IgD-negative memory B cell (primary cell): ENCODE measurements around the gene TMEM87A. TPM values are rescaled to one million over a fixed set of nuclear protein-coding genes. Genes with fewer than 3 reads are reported as not detected.
"Not testable (repeated sequence)": the region's sequence is repeated elsewhere in the genome, so short reads cannot be mapped to it uniquely, and the experiment has no call there.

Experiments
- H3K27ac Mint-ChIP-seq, 3 donors: one replicate each; pipeline ENCODE4 v1.8.0; 2020 to 2022; ENCODE audit warnings: mild to moderate bottlenecking in 3 of 3, mixed read lengths in 3 of 3, moderate library complexity in 1 of 3
- H3K27me3 Mint-ChIP-seq: one replicate; pipeline ENCODE4 v1.8.0; 2021; ENCODE audit warnings: mixed read lengths
- H3K36me3 Mint-ChIP-seq: one replicate; pipeline ENCODE4 v1.8.0; 2020; ENCODE audit warnings: mild to moderate bottlenecking, mixed read lengths
- H3K4me1 Mint-ChIP-seq, 3 donors: one replicate each; pipeline ENCODE4 v1.8.0; 2020 to 2022; ENCODE audit warnings: mixed read lengths in 3 of 3, mild to moderate bottlenecking in 1 of 3
- H3K4me3 Mint-ChIP-seq, 4 donors: one replicate each; pipeline ENCODE4 v1.8.0; 2020 to 2022; ENCODE audit warnings: mild to moderate bottlenecking in 4 of 4, mixed read lengths in 4 of 4, moderate library complexity in 3 of 4
- H3K9me3 Mint-ChIP-seq, 3 donors: one replicate each; pipeline ENCODE4 v1.8.0; 2020 to 2021; ENCODE audit warnings: mixed read lengths in 3 of 3, mild to moderate bottlenecking in 1 of 3
- polyA plus RNA-seq: library from polyadenylated mRNA; unstranded; fragments of 300-500 nt; fragmentation: Illumina TruSeq; gene quantifications from one replicate; pipeline ENCODE4 v1.2.3, GENCODE V29; 2021

The TMEM87A gene, protein sequence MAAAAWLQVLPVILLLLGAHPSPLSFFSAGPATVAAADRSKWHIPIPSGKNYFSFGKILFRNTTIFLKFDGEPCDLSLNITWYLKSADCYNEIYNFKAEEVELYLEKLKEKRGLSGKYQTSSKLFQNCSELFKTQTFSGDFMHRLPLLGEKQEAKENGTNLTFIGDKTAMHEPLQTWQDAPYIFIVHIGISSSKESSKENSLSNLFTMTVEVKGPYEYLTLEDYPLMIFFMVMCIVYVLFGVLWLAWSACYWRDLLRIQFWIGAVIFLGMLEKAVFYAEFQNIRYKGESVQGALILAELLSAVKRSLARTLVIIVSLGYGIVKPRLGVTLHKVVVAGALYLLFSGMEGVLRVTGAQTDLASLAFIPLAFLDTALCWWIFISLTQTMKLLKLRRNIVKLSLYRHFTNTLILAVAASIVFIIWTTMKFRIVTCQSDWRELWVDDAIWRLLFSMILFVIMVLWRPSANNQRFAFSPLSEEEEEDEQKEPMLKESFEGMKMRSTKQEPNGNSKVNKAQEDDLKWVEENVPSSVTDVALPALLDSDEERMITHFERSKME
- 39.2 TPM for polyA plus RNA-seq

DNA sequence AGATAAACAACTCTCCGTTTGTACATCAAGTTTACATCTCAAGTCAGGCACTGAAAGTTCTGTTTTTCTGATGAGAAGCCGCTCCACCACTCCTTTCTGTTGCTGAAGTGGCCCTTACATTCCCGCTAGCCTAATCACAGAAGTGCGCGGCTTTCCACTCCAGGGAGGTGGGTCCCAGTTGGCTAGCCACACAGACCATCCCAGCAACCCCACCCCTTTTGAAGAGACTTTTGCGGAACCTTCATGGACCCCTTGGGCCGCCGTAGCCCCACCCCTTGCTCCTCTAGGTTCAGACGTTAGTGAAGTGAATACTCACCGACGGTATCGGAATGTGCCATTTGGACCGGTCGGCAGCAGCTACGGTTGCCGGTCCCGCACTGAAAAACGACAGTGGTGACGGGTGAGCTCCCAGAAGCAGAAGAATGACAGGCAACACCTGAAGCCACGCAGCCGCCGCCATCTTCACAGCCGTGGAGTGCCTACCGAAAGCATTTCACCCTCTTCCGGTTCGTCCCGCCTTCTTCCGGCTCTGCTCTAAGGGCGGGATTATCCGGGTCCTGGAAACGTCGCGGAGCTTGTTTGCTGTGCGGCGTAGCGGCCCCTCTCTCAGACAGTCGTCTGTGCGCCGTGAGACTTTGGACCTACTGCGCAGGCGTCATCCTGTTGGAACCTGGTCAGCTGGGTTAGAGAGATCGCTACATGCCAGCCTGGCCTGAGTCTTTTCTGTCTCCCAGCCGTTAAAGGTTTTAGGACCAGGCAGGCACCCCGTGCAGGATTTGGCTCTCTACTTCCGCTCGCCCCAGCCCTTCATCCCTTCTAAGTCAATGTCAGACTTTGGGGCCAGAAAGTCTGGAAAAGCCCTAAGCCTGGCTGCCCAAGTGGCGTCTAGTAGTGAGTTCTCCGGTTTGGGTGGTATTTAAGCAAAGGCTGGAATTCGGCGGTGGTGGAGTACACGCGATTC, at the start of gene TMEM87A, which contains the start of gene GANC:
TSS of gene TMEM87A (minus strand) at position 495 of the 961 bp plus-strand sequence. CDS start at position 460, 35 bp downstream.
TSS of gene GANC (plus strand) at position 263 of the 961 bp plus-strand sequence. CDS start 1,281 bp downstream, outside the sequence.
- H3K27ac Mint-ChIP-seq = peak within 1 kb of the TSS; percentile 97 to 99 (median 99)
- no peaks in the 10 kb centered on the region for H3K9me3 Mint-ChIP-seq
- H3K4me1 Mint-ChIP-seq = peaks cover 31 to 45% (median 38%) of the 10 kb centered on the region in 3 donors
- no peaks in the 10 kb centered on the region for H3K27me3 Mint-ChIP-seq
- H3K36me3 Mint-ChIP-seq = peaks cover 4% of the 10 kb centered on the region
- H3K4me3 Mint-ChIP-seq = peak within 1 kb of the TSS; percentile 90 to 100 (median 100)

DNA sequence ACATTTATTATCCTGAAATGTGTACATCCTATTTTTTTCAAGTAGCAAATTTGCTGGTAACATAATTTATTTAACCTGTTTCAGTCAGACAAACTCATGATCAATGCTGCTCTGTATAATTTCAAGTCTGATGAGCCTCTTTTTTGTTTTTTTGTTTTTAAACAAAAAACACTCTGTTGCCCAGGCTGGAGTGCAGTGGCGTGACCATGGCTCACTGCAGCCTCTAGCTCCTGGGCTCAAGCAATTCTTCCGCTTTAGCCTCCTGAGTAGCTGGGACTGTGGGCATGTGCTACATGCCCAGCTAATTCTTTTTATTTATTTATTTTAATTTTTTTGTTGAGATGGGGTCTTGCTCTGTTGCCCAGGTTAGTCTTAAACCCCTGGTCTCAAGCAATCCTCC, 46.0 kb upstream of the TMEM87A start:
- Mint-ChIP-seq H3K9me3 (no peaks in the 10 kb centered on the region), H3K36me3 (peaks cover 14% of the 10 kb centered on the region), H3K4me3 (no peak overlapping the region)

DNA sequence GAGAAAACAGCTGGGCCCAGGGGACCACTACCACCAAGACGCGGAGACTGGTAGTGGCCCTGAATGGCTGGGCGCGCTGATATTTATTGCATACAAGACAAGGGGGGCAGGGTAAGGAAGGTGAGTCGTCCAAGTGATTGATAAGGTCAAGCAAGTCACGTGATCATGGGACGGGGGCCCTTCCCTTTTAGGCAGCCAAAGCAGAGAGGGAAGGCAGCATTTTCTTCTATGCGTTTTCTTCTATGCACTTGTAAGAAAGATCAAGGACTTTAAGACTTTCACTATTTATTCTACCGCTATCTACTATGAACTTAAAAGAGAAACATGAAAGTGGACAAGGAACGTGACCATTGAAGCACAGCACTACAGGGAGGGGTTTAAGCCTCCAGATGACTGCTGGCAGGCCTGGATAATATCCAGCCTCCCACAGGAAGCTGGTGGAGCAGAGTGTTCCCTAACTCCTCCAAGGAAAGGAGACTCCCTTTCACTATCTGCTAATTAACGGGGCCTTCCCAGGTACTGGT, 43.1 kb upstream of the TMEM87A start:
- H3K9me3 Mint-ChIP-seq, H3K27me3 Mint-ChIP-seq, H3K4me3 Mint-ChIP-seq, H3K27ac Mint-ChIP-seq, H3K4me1 Mint-ChIP-seq: not testable (repeated sequence)
- H3K36me3 Mint-ChIP-seq = peaks cover 15% of the 10 kb centered on the region

More for the DNA sequence above, 46.0 kb upstream of the TMEM87A start:
- Mint-ChIP-seq H3K27me3 (no peaks in the 10 kb centered on the region), H3K4me1 (peaks cover 0 to 4% (median 2%) of the 10 kb centered on the region in 3 donors), H3K27ac (no peak overlapping the region)

DNA sequence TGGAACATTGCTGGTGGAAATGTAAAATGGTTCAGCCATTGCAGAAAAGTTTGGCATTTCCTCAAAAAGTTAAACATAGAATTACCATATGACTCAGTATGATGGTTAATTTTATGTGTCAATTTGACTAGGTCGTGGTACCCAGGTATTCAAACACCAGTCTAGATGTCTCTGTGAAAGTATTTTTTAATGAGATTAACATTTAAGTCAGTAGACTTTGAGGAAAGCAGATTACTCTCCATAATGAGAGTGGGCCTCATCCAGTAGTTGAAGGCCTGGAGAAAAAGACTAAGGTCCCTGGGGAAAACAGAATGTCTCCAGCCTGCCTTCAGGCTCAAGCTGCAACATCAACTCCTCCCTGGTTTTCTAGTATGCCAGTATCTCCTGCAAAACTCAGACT, 42.3 kb upstream of the TMEM87A start:
- no peaks in the 10 kb centered on the region for H3K27me3 Mint-ChIP-seq
- no peak overlapping the region for H3K4me3 Mint-ChIP-seq
- peaks cover 0 to 4% (median 2%) of the 10 kb centered on the region in 3 donors for H3K4me1 Mint-ChIP-seq
- peaks cover 15% of the 10 kb centered on the region for H3K36me3 Mint-ChIP-seq
- H3K27ac Mint-ChIP-seq = no peak overlapping the region
- no peaks in the 10 kb centered on the region for H3K9me3 Mint-ChIP-seq

DNA sequence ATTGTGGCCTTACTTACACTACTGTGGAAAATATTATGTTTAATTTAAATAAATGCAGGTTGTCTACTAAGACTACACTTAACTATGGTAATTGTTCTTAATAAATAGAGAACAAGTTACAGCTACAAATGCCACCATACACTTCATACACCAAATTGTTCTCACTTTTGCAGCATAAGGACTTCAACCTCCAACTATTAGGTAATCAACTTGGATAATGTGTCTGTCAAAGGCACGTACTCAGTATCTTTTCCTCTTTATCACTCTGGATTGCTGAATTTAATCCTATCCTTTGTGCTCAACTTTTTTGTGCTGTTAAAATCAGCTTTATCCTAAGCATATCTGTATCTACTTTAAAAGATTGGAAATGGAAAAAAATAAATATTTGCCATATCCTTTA, 41.6 kb upstream of the TMEM87A start:
- Mint-ChIP-seq H3K4me3 (no peak overlapping the region), H3K4me1 (peaks cover 0 to 4% (median 2%) of the 10 kb centered on the region in 3 donors), H3K9me3 (no peaks in the 10 kb centered on the region), H3K27me3 (no peaks in the 10 kb centered on the region), H3K27ac (no peak overlapping the region), H3K36me3 (peaks cover 15% of the 10 kb centered on the region)

DNA sequence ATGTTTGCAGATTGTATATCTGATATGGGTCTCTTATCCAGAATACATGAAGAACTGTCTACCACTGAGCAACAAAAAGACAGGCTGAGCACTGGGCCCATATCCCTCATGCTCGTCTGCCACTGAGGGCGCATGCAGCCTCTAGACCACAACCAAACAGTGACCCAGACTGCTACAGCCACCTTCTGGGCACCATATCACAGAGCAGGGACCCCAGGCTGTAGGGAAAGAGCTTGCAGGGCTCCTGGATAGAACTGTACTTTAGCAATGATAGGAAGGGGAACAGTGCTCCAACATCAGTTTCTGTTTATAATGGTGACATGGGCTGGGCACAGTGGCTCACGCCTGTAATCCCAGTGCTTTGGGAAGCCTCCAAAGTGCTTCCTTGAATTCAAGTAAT, 40.2 kb upstream of the TMEM87A start:
- no peak overlapping the region for H3K27ac Mint-ChIP-seq

DNA sequence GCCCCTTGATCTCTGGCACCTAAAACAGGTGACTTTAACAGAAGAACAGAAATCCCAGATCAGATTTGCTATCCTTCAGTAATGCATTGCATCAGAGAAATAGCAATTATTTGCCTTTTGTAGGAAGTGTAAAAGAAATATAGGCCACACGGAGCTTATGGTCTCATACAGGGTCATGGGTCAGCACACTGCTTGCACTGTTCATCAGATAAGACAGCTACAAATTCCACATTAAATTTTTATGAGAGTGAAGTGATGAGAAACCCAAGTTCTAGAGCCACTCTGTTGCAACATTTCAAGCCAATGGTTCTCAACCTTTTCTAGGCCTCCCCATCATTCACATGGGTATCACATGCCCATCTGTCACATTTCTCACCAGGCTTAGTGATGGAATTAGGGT, 33.4 kb upstream of the TMEM87A start:
- no peaks in the 10 kb centered on the region for H3K4me1 Mint-ChIP-seq

More for the DNA sequence above, 40.2 kb upstream of the TMEM87A start:
- Mint-ChIP-seq H3K4me1 (peaks cover 0 to 4% (median 0%) of the 10 kb centered on the region in 3 donors), H3K9me3 (no peaks in the 10 kb centered on the region), H3K36me3 (peaks cover 17% of the 10 kb centered on the region), H3K27me3 (no peaks in the 10 kb centered on the region), H3K4me3 (no peak overlapping the region)

DNA sequence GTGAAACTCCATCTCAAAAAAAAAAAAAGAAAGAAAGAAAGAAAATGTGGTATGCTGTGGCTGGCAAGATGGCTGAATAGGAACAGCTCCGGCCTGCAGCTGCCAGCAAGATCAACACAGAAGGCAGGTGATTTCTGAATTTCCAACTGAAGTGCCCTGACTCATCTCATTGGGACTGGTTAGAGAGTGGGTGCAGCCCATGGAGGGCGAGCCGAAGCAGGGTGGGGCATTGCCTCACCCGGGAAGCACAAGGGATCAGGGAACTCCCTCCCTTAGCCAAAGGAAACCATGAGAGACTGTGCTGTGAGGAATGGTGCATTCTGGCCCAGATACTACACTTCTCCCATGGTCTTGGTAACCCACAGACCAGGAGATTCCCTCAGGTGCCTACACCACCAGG, 27.8 kb upstream of the TMEM87A start:
- not testable (repeated sequence) for H3K27ac Mint-ChIP-seq, H3K9me3 Mint-ChIP-seq, H3K4me3 Mint-ChIP-seq, H3K27me3 Mint-ChIP-seq, H3K4me1 Mint-ChIP-seq
- peaks cover 18% of the 10 kb centered on the region for H3K36me3 Mint-ChIP-seq

More for the DNA sequence above, 33.4 kb upstream of the TMEM87A start:
- peaks cover 0 to 9% (median 6%) of the 10 kb centered on the region in 3 donors for H3K9me3 Mint-ChIP-seq
- peaks cover 16% of the 10 kb centered on the region for H3K36me3 Mint-ChIP-seq
- no peaks in the 10 kb centered on the region for H3K27me3 Mint-ChIP-seq
- no peak overlapping the region for H3K4me3 Mint-ChIP-seq
- peak overlapping the region in 1 of 3 donors; percentile 22 for H3K27ac Mint-ChIP-seq

DNA sequence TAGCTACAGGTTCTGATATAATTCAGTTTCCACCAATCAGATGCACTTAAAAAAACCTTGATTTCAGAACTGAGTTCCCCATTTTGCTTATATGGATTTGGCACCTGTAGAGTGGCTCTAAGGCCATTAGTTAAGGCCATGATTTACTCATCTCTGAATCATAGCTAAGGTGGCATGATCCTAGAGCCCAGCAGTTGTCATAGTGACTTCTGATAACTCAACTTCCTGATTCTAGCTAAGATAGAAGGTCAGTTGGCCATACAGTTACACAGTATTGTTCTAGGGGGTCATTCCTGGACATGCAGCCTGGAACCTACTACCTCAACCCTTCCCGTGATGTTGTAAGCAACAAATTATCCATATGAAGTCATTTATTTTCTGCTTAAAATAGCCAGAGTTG, 15.9 kb upstream of the TMEM87A start:
- Mint-ChIP-seq H3K36me3 (peaks cover 11% of the 10 kb centered on the region), H3K9me3 (no peaks in the 10 kb centered on the region), H3K4me3 (no peak overlapping the region), H3K27ac (no peak overlapping the region), H3K4me1 (no peaks in the 10 kb centered on the region), H3K27me3 (no peaks in the 10 kb centered on the region)

DNA sequence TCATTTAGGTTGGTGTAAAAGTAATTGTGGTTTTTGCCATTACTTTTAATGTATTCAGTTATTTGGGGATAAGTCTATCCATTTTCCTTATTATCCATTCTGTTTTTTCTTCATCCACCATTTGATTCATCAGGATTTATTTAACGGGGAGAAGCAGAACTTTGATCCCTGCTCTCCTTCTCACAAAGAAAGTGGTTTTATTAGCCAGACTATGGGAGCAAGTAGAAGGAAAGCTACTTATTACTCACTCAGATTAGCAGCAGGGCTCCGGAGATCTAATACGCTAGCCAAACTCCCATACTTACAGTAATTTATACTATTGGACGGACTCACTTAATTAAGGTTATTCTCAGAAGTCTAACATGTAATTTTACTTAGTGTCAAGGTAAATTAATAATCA, 14.7 kb upstream of the TMEM87A start:
- H3K4me3 Mint-ChIP-seq = no peak overlapping the region
- no peaks in the 10 kb centered on the region for H3K9me3 Mint-ChIP-seq
- H3K36me3 Mint-ChIP-seq = peaks cover 11% of the 10 kb centered on the region
- no peak overlapping the region for H3K27ac Mint-ChIP-seq
- no peaks in the 10 kb centered on the region for H3K4me1 Mint-ChIP-seq
- H3K27me3 Mint-ChIP-seq = no peaks in the 10 kb centered on the region

DNA sequence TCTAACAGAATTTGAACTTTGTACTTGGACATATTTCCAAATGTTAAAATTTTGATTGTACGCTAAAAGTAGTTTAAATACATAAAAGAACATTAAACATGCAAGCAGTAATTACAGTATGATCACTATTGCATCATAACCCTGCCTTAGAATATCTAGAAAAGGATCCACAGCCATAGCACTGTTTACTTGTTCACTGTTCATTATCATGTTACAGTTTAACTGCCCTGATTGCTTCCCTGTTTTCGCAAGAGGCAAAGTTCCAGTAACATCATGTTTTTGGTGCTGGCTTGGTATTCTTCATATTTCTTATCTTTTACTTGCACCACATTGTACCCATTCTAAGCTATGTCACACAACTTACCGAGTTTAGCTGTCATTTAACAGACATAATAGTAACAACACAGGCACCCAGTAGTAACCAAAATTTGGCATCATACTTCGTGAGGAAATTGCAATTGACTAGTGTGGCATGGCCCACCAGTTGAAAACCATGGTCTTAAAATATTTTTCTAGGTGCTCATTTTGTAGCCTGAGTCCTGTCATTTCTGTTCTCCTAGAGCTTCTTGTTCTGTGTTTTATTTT, 13.3 kb upstream of the TMEM87A start:
- Mint-ChIP-seq H3K36me3 (peaks cover 6% of the 10 kb centered on the region), H3K4me3 (no peak overlapping the region), H3K4me1 (no peaks in the 10 kb centered on the region), H3K9me3 (no peaks in the 10 kb centered on the region), H3K27ac (no peak overlapping the region), H3K27me3 (no peaks in the 10 kb centered on the region)

DNA sequence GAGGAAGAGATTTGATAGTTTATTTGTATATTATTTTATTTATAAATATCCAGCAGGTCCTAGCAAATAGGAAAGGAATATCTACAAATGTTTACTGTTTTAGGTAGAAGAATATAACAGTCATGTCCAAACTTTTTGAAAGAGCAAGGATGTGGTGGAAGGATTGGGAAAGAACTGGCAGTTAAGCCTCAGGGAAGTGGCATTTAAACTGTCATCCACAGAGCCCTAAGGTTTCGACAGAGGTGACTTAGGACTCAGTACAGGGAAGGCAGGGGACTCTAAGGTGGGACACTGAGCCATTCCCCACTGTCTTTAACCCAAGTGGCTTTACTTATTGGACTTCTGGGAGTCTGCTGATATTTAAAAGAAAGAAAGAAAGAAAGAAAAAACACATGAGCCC, 11.8 kb upstream of the TMEM87A start:
- Mint-ChIP-seq H3K4me3 (no peak overlapping the region), H3K27me3 (no peaks in the 10 kb centered on the region), H3K27ac (no peak overlapping the region), H3K4me1 (no peaks in the 10 kb centered on the region), H3K36me3 (peaks cover 6% of the 10 kb centered on the region), H3K9me3 (no peaks in the 10 kb centered on the region)

DNA sequence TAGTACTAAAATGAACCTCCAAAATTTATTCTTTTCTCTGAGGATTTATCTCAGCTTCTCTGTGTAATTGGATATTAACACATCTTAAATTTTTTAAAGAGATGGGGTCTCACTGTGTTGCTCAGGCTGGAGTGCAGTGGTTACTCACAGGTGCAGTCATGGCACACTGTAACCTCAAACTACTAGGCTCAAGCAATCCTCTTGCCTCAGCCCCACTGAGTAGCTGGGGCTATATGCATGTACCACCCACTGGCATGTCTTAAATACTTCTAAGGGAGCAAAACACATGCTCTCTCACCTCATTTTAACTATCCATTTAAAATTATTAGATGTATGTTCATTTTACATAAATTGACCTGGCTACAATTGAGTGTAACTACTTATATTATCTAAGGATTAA, 11.3 kb upstream of the TMEM87A start:
- Mint-ChIP-seq H3K27ac (no peak overlapping the region), H3K27me3 (no peaks in the 10 kb centered on the region), H3K9me3 (no peaks in the 10 kb centered on the region), H3K36me3 (peaks cover 6% of the 10 kb centered on the region), H3K4me1 (no peaks in the 10 kb centered on the region), H3K4me3 (no peak overlapping the region)

DNA sequence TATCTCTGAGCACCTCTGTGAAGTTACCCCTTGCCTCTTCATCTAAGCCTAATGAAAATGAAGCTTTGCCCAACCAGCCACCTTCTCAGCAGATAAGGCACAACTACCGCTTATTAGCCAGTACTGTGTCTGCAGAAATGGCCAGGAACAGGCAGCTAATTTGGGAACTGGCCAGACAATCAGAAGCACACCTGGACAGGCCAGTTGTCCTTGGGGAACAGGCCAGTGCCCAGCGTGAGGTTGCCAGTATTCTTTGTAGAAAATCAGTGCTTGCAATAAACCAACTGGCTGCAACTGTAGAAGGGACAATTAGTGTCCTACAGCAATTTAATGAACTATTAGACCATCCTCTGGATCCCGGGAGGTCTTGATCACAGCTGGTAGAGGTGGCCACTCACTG, 10.4 kb upstream of the TMEM87A start:
- Mint-ChIP-seq H3K27me3 (no peaks in the 10 kb centered on the region), H3K36me3 (peaks cover 6% of the 10 kb centered on the region), H3K4me3 (no peak overlapping the region), H3K9me3 (no peaks in the 10 kb centered on the region), H3K4me1 (no peaks in the 10 kb centered on the region), H3K27ac (no peak overlapping the region)
